Rectal smooth muscle tissue (tissue), 1 donor: Measurements from ENCODE around the gene ALDH3B2.
"Not testable (repeated sequence)": the region's sequence is repeated elsewhere in the genome, so short reads cannot be mapped to it uniquely, and the experiment has no call there.

Experiments
- H3K27ac ChIP-seq: one replicate; pipeline ENCODE4 v1.7.0; 2013; ENCODE audit warnings: low read depth, low read length, inconsistent platforms
- H3K27me3 ChIP-seq: one replicate; pipeline ENCODE4 v1.7.0; 2013; ENCODE audit warnings: low read length; ENCODE audit not compliant: control insufficient read depth, insufficient read depth
- H3K36me3 ChIP-seq: one replicate; pipeline ENCODE4 v1.7.0; 2013; ENCODE audit warnings: low read length; ENCODE audit not compliant: control insufficient read depth, insufficient read depth
- H3K4me1 ChIP-seq: one replicate; pipeline ENCODE4 v1.7.0; 2013; ENCODE audit warnings: low read length; ENCODE audit not compliant: control insufficient read depth, insufficient read depth
- H3K4me3 ChIP-seq: one replicate; pipeline ENCODE4 v1.7.0; 2013; ENCODE audit warnings: low read length
- H3K9ac ChIP-seq: one replicate; pipeline ENCODE4 v1.7.0; 2013; ENCODE audit warnings: low read length

ALDH3B2 gene

GRCh38 chr11:67664213-67664585 lies 10.2 kb downstream of the ALDH3B2 start:
- H3K36me3 ChIP-seq: no peaks in the 10 kb centered on the region
- peaks cover 5% of the 10 kb centered on the region for H3K27me3 ChIP-seq
- no peak overlapping the region for H3K9ac ChIP-seq
- no peak overlapping the region for H3K4me3 ChIP-seq
- no peak overlapping the region for H3K27ac ChIP-seq
- no peaks in the 10 kb centered on the region for H3K4me1 ChIP-seq

GRCh38 chr11:67663532-67664212 lies 10.8 kb downstream of the ALDH3B2 start:
- no peak overlapping the region for H3K27ac ChIP-seq
- H3K36me3 ChIP-seq: no peaks in the 10 kb centered on the region

GRCh38 chr11:67662835-67663531 lies 11.4 kb downstream of the ALDH3B2 start:
- H3K27ac ChIP-seq: no peak overlapping the region
- H3K36me3 ChIP-seq: no peaks in the 10 kb centered on the region
- no peaks in the 10 kb centered on the region for H3K4me1 ChIP-seq
- no peak overlapping the region for H3K4me3 ChIP-seq
- peaks cover 2% of the 10 kb centered on the region for H3K27me3 ChIP-seq
- no peak overlapping the region for H3K9ac ChIP-seq

More at GRCh38 chr11:67663532-67664212, 10.8 kb downstream of the ALDH3B2 start:
- Histone ChIP-seq H3K4me3 (no peak overlapping the region), H3K4me1 (no peaks in the 10 kb centered on the region), H3K27me3 (peaks cover 2% of the 10 kb centered on the region), H3K9ac (no peak overlapping the region)

GRCh38 chr11:67662142-67662834 lies 12.1 kb downstream of the ALDH3B2 start:
- Histone ChIP-seq H3K9ac (no peak overlapping the region), H3K27ac (no peak overlapping the region), H3K27me3 (no peaks in the 10 kb centered on the region), H3K4me1 (no peaks in the 10 kb centered on the region), H3K36me3 (no peaks in the 10 kb centered on the region), H3K4me3 (no peak overlapping the region)

GRCh38 chr11:67660752-67661151 lies 13.7 kb downstream of the ALDH3B2 start:
- H3K27ac ChIP-seq, H3K36me3 ChIP-seq, H3K27me3 ChIP-seq, H3K4me3 ChIP-seq, H3K9ac ChIP-seq, H3K4me1 ChIP-seq: not testable (repeated sequence)

GRCh38 chr11:67659651-67660165 lies 14.7 kb downstream of the ALDH3B2 start:
- not testable (repeated sequence) for H3K4me3 ChIP-seq, H3K27ac ChIP-seq, H3K9ac ChIP-seq, H3K27me3 ChIP-seq, H3K36me3 ChIP-seq, H3K4me1 ChIP-seq

- H3K36me3 ChIP-seq: no peaks in the 10 kb centered on the region
- no peaks in the 10 kb centered on the region for H3K4me1 ChIP-seq
- H3K27me3 ChIP-seq: no peaks in the 10 kb centered on the region
- H3K27ac ChIP-seq: no peak overlapping the region
- H3K4me3 ChIP-seq: no peak overlapping the region
- no peak overlapping the region for H3K9ac ChIP-seq
These were observed 17.1 kb downstream of the ALDH3B2 start for GRCh38 chr11:67657300-67657699.

GRCh38 chr11:67656278-67656922 lies 18.0 kb downstream of the ALDH3B2 start:
- H3K4me1 ChIP-seq: no peaks in the 10 kb centered on the region
- H3K9ac ChIP-seq: no peak overlapping the region
- H3K36me3 ChIP-seq: no peaks in the 10 kb centered on the region
- no peak overlapping the region for H3K4me3 ChIP-seq
- H3K27ac ChIP-seq: no peak overlapping the region
- no peaks in the 10 kb centered on the region for H3K27me3 ChIP-seq

- H3K4me3 ChIP-seq: no peak overlapping the region
- H3K4me1 ChIP-seq: no peaks in the 10 kb centered on the region
- no peaks in the 10 kb centered on the region for H3K36me3 ChIP-seq
- no peak overlapping the region for H3K27ac ChIP-seq
- peaks cover 3% of the 10 kb centered on the region for H3K27me3 ChIP-seq
- no peak overlapping the region for H3K9ac ChIP-seq
These were observed 20.2 kb downstream of the ALDH3B2 start for GRCh38 chr11:67654225-67654624.

- Histone ChIP-seq H3K4me1 (no peaks in the 10 kb centered on the region), H3K36me3 (no peaks in the 10 kb centered on the region), H3K4me3 (no peak overlapping the region), H3K27me3 (peaks cover 3% of the 10 kb centered on the region), H3K27ac (no peak overlapping the region), H3K9ac (no peak overlapping the region)
These were observed 21.2 kb downstream of the ALDH3B2 start for GRCh38 chr11:67652965-67653845.

- no peak overlapping the region for H3K27ac ChIP-seq
- H3K9ac ChIP-seq: no peak overlapping the region
- H3K36me3 ChIP-seq: no peaks in the 10 kb centered on the region
- no peaks in the 10 kb centered on the region for H3K4me1 ChIP-seq
- no peak overlapping the region for H3K4me3 ChIP-seq
- peaks cover 3% of the 10 kb centered on the region for H3K27me3 ChIP-seq
These were observed 22.2 kb downstream of the ALDH3B2 start for GRCh38 chr11:67651976-67652781.
